AG04449 (cell line): ENCODE measurements around the gene IL11RA.

Experiments used
- CTCF ChIA-PET: fragments of 350-600 bp; formaldehyde crosslinking; extraction: SDS; loops from one replicate; lab custom pipeline; 2021; ENCODE audit warnings: antibody characterized with exemption; lab: Yijun Ruan, JAX
- POLR2A ChIA-PET: fragments of 400-600, 350-600 bp; formaldehyde crosslinking; extraction: SDS; loops from one replicate; lab custom pipeline; 2020; ENCODE audit warnings: antibody characterized with exemption, inconsistent platforms; lab: Yijun Ruan, JAX
- DNase-seq: peaks from one replicate; pipeline ENCODE4 v3.0.0-alpha.2; 2010; ENCODE audit warnings: low read depth, low spot score
- H3K4me3 ChIP-seq: 2 replicates; pipeline ENCODE4 v1.5.1; 2011; ENCODE audit warnings: low read depth, mild to moderate bottlenecking, control low read depth, low read length
- CTCF ChIP-seq: IDR thresholded peaks from one replicate; pipeline ENCODE4 v1.5.1; 2011; ENCODE audit warnings: mild to moderate bottlenecking, moderate library complexity, low read length, control low read depth, inconsistent platforms; ENCODE audit not compliant: insufficient read depth; ENCODE audit errors: missing control alignments

IL11RA gene

DNA sequence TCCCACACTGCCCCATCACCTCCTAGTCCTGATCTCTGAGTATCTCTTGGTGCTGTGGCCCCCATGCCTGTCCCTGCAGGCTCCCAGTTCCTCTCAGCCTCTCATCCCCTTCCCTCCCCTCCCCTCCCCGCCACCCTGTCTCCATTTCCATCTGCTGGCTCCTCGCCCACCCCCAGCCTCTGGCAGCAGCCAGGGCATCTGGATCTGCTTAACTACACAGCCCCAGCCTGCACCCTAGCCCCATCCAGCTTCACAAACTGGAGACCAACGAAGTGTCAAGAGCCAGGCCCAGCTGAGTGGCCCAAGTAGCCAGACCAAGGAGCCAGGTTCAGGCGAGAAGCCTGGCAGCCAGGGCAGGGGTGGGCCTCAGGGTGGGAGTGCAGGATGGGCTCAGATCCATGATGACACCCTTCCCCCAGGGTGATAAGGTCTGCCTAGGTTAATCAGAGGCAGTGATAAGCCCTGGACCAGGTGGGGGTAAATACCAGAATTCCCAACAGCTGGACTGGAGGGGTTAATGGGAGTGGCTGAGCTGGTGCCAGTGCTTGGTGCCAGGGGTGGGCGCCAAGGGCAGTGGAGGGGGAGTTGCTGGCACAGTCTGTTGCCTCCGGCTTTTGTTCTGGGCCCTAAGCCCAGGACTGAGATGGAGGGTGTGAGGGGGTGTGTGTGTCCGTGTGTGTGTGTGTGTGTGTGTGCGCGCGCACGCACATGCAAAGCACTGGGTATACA lies 2.5 kb downstream of the IL11RA start:
- ChIA-PET POLR2A (interaction anchor here (1.3 to 3.0 kb wide), 3 partner anchors 10 to 34 kb away, joined by 5 to 11 read pairs (median 7); partner anchors contain the start of genes DCTN3 and SIGMAR1), CTCF (interaction anchor here (1.2 to 13.8 kb wide), 2 partner anchors 9 to 47 kb away, joined by 3 to 153 read pairs; partner anchors contain the start of gene CCL27)
- no peak for TF ChIP-seq CTCF
- peak overlapping the region; percentile 12; the same call in 1 of the 2 replicates for H3K4me3 ChIP-seq
- DNase-seq: no peak

GRCh38 chr9:34655394-34655793 lies 3.4 kb downstream of the IL11RA start:
- TF ChIP-seq CTCF: no peak
- ChIA-PET POLR2A (interaction anchor here (3.0 kb wide), 1 partner anchor 9 kb away, joined by 11 read pairs; no protein-coding TSS in a partner anchor), CTCF (interaction anchor here (13.8 kb wide), 1 partner anchor 8 kb away, joined by 153 read pairs; the partner anchor contains the start of gene CCL27)
- no peak for DNase-seq
- H3K4me3 ChIP-seq: no peak overlapping the region

- ChIA-PET CTCF (interaction anchor here (1.9 to 13.8 kb wide), 3 partner anchors 7 to 45 kb away, joined by 7 to 153 read pairs (median 10); partner anchors contain the start of genes CCL27 and GALT), POLR2A (interaction anchor here (1.0 to 3.0 kb wide), 2 partner anchors 8 to 14 kb away, joined by 3 to 11 read pairs; no protein-coding TSS in a partner anchor)
- DNase-seq: no peak
- H3K4me3 ChIP-seq: no peak overlapping the region
- TF ChIP-seq CTCF: no peak
Observed at GRCh38 chr9:34656992-34657391, 5.0 kb downstream of the IL11RA start.

- no peak overlapping the region for H3K4me3 ChIP-seq
- no peak for TF ChIP-seq CTCF
- no peak for DNase-seq
- ChIA-PET CTCF (interaction anchor here (0.6 to 1.7 kb wide), 4 partner anchors 10 to 44 kb away, joined by 3 to 5 read pairs (median 4); partner anchors contain the start of gene GALT), POLR2A (no interaction called here)
Observed at GRCh38 chr9:34658461-34658860, 6.5 kb downstream of the IL11RA start.

GRCh38 chr9:34659592-34660253 lies 7.7 kb downstream of the IL11RA start:
- no peak for TF ChIP-seq CTCF
- ChIA-PET CTCF (interaction anchor here (1.3 to 8.4 kb wide), 3 partner anchors 10 to 44 kb away, joined by 4 to 153 read pairs (median 4); partner anchors contain the start of genes GALT and IL11RA), POLR2A (interaction anchor here (1.5 to 1.6 kb wide), 2 partner anchors 7 to 13 kb away, joined by 4 read pairs; partner anchors contain the start of gene GALT)
- no peak for DNase-seq
- no peak overlapping the region for H3K4me3 ChIP-seq
